GM23338 (cell line): ENCODE measurements around the gene CMTM6.

Experiments used
- POLR2AphosphoS5 ChIP-seq: IDR thresholded peaks from 2 replicates; pipeline ENCODE4 v1.6.1; 2016; ENCODE audit warnings: antibody characterized with exemption, low read depth
- TF ChIP-seq, protein P1 (sequence below), 2 experiments: fragments of 200-600 bp in 1 of 2; sonication (generic) in 1 of 2; conservative IDR thresholded peaks; 2 replicates each; pipeline versions ENCODE4 v1.5.1 to v1.6.1; 2016 to 2017; ENCODE audit warnings: antibody characterized with exemption in 2 of 2, low read depth in 2 of 2, mild to moderate bottlenecking in 2 of 2, moderate library complexity in 1 of 2

GRCh38 chr3:32459450-32459849 is 43.2 kb downstream of the CMTM6 start:
- TF ChIP-seq, protein P1, sequence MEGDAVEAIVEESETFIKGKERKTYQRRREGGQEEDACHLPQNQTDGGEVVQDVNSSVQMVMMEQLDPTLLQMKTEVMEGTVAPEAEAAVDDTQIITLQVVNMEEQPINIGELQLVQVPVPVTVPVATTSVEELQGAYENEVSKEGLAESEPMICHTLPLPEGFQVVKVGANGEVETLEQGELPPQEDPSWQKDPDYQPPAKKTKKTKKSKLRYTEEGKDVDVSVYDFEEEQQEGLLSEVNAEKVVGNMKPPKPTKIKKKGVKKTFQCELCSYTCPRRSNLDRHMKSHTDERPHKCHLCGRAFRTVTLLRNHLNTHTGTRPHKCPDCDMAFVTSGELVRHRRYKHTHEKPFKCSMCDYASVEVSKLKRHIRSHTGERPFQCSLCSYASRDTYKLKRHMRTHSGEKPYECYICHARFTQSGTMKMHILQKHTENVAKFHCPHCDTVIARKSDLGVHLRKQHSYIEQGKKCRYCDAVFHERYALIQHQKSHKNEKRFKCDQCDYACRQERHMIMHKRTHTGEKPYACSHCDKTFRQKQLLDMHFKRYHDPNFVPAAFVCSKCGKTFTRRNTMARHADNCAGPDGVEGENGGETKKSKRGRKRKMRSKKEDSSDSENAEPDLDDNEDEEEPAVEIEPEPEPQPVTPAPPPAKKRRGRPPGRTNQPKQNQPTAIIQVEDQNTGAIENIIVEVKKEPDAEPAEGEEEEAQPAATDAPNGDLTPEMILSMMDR (conservative IDR thresholded peaks at IDR 0.05; ENCODE audit: low read depth in 2 of 2), result no peak
- TF ChIP-seq POLR2AphosphoS5, result no peak
